Breast epithelium (tissue), 3 donors: ENCODE results near the gene ARID1B.

Source experiments
- POLR2A ChIP-seq: fragments of 450-650 bp; IDR thresholded peaks from one replicate; pipeline ENCODE4 v1.6.1; 2016; ENCODE audit warnings: antibody characterized with exemption, mild to moderate bottlenecking, moderate library complexity
- TF ChIP-seq, protein P1 (sequence below), 3 donors: fragments of 450-650 bp; IDR thresholded peaks; one replicate each; pipeline ENCODE4 v1.5.1; 2016 to 2017; ENCODE audit warnings: antibody characterized with exemption in 3 of 3, mild to moderate bottlenecking in 3 of 3, moderate library complexity in 3 of 3

DNA sequence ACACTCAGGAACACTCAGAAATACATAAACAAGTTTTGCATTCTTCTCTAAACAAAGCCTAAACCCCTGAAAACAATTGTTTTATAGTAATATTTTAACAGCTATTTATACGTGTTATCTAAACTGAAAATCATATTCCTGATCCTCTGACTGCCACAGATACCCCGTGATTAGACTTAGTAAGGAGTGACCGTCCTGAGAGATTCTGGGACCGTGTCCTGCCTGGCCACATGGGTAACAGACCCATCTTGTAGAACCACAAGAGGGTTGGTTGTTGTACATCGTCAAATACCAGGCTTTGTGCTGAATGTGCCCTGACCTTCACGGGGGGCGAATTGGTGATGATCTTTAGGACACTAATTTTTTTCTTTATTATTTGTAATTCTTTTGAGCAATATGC, 331.7 kb downstream of the ARID1B start:
- TF ChIP-seq, protein P1, sequence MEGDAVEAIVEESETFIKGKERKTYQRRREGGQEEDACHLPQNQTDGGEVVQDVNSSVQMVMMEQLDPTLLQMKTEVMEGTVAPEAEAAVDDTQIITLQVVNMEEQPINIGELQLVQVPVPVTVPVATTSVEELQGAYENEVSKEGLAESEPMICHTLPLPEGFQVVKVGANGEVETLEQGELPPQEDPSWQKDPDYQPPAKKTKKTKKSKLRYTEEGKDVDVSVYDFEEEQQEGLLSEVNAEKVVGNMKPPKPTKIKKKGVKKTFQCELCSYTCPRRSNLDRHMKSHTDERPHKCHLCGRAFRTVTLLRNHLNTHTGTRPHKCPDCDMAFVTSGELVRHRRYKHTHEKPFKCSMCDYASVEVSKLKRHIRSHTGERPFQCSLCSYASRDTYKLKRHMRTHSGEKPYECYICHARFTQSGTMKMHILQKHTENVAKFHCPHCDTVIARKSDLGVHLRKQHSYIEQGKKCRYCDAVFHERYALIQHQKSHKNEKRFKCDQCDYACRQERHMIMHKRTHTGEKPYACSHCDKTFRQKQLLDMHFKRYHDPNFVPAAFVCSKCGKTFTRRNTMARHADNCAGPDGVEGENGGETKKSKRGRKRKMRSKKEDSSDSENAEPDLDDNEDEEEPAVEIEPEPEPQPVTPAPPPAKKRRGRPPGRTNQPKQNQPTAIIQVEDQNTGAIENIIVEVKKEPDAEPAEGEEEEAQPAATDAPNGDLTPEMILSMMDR (IDR thresholded peaks at IDR 0.05): no peak
- TF ChIP-seq POLR2A: no peak
